ENCODE data around the gene RNF44.
"Not testable (repeated sequence)": the region's sequence is repeated elsewhere in the genome, so short reads cannot be mapped to it uniquely, and the experiment has no call there.

RNF44 gene

DNA sequence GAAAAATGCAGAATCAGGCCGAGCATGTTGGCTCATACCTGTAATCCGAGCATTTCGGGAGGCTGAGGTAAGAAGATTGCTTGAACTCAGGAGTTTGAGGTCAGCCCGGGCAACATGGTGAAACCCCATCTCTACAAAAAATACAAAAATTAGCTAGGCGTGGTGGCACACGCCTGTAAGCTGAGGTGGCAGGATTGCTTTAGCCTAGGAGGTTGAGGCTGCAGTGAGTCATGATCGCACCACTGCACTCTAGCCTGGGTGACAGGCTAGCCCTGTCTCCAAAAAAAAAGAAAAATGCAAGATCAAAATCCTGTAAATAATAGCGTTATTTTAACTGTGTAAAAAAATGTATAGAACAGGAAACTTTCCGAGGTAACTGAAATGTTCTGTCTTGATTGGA, 39.4 kb downstream of the RNF44 start:
- Mint-ChIP-seq H3K36me3 (ENCODE audit: low read depth) (peaks cover 55% of the 10 kb centered on the region), H3K4me1 (ENCODE audit: low read depth) (no peaks in the 10 kb centered on the region), H3K27ac (no peak overlapping the region), H3K9me3 (no peaks in the 10 kb centered on the region), H3K4me3 (no peak overlapping the region), H3K27me3 (no peaks in the 10 kb centered on the region)

DNA sequence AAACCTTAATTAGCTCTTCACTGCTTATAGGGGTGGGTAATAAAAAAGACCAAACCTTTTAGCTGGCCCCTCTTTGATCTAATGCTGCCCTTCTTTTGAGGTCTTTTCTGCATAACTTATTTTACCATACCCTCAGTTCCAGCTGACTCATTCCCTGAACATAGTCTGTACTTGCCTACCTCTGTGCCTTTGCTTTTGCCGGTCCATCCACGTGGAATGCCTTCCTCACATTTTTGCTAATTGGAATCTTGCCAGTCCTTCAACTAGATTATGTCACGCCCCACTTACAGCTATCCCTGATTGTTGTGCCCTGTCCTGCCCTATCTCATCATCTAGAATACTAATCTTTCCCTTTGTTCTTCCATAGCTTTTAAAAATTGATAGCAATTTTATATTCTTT, 44.8 kb downstream of the RNF44 start:
- no peak overlapping the region for H3K27ac Mint-ChIP-seq

DNA sequence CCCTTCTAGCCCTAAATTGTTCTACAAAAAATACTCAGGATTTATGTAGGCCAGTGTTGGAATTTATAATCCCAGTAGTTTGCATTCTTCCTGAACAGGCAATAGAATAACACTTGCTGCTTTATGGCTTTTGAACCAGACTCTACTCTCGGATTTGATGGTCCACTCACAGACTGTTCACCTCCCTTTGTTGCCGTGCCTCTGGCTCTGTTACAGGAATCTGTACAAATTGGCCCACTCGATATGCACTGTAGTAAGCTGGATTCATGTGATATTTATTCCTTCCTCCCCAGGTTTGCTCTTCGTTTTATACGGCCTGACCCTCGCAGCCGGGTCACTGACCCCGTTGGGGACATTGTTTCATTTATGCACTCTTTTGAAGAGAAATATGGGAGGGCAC, 45.3 kb downstream of the RNF44 start:
- Mint-ChIP-seq H3K9me3 (no peaks in the 10 kb centered on the region), H3K4me1 (ENCODE audit: low read depth) (peaks cover 11% of the 10 kb centered on the region), H3K27ac (no peak overlapping the region), H3K36me3 (ENCODE audit: low read depth) (peaks cover 54% of the 10 kb centered on the region), H3K4me3 (no peak overlapping the region), H3K27me3 (no peaks in the 10 kb centered on the region)

More for the DNA sequence above, 44.8 kb downstream of the RNF44 start:
- Mint-ChIP-seq H3K4me1 (ENCODE audit: low read depth) (peaks cover 11% of the 10 kb centered on the region), H3K9me3 (no peaks in the 10 kb centered on the region), H3K36me3 (ENCODE audit: low read depth) (peaks cover 57% of the 10 kb centered on the region), H3K27me3 (no peaks in the 10 kb centered on the region), H3K4me3 (no peak overlapping the region)

DNA sequence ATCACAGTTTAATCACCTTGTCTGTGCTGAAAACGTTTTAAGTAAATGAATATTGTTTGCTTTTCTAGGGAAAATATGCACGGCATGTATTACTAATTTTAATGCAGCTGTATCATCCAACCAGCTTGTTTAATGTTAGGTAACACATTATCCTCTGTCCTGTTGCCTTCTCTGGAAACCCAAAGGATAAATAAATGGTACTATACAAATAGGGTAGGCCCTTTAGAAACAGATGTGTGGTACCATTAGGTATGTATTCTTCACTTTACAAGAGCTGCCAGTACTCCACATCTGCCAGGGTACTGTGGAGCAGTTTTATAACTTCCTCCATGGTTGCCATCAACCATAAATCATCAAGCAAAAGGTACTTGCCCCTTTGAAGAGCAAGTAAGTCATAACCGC, 46.1 kb downstream of the RNF44 start:
- Mint-ChIP-seq H3K4me1 (ENCODE audit: low read depth) (peaks cover 11% of the 10 kb centered on the region), H3K9me3 (no peaks in the 10 kb centered on the region), H3K27ac (no peak overlapping the region), H3K36me3 (ENCODE audit: low read depth) (peaks cover 62% of the 10 kb centered on the region), H3K4me3 (no peak overlapping the region), H3K27me3 (no peaks in the 10 kb centered on the region)

DNA sequence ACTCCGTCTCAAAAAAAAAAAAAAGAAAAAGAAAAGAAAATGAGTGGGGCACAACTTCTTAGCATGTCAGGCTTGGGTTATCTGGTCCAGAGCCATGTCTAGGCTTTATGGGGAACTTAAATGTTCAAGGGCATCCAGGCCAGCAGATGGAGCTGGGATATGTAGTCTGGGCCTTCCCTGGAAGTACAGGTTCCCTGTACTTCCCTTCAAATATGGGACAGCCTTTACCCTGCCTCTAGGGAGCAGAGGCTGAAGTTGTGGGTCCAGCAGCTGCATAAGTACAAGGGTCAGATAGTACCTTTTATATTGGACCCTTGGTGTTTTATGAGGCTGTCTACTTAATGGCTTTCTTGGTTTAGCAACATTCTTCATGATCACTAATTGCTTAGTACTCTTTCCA, 46.9 kb downstream of the RNF44 start:
- Mint-ChIP-seq H3K4me1 (ENCODE audit: low read depth) (peaks cover 11% of the 10 kb centered on the region), H3K36me3 (ENCODE audit: low read depth) (peaks cover 66% of the 10 kb centered on the region), H3K9me3 (no peaks in the 10 kb centered on the region), H3K27me3 (no peaks in the 10 kb centered on the region), H3K27ac (no peak overlapping the region), H3K4me3 (no peak overlapping the region)

DNA sequence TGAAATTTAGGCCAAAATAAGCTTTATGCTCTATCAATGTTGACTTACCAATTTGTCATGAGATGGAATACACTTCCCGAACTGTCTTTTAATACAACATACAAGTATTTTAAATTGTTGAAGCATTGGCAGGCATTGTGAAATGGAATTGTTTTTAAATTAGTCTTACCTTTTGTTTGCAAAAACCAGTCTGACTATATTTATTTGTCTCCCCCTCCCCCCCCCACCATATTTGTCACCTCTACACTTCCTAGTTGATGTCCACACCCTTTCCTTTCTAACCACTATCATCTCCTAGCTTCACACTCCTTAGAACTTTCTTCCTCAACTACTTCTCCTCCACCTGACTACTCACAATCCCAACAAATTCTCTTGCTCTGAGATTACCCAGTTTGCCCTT, 48.1 kb downstream of the RNF44 start:
- no peak overlapping the region for H3K4me3 Mint-ChIP-seq
- H3K36me3 Mint-ChIP-seq (ENCODE audit: low read depth) = peaks cover 66% of the 10 kb centered on the region
- peak overlapping the region; percentile 8 for H3K27ac Mint-ChIP-seq
- no peaks in the 10 kb centered on the region for H3K9me3 Mint-ChIP-seq
- H3K27me3 Mint-ChIP-seq = no peaks in the 10 kb centered on the region
- H3K4me1 Mint-ChIP-seq (ENCODE audit: low read depth) = peaks cover 14% of the 10 kb centered on the region

DNA sequence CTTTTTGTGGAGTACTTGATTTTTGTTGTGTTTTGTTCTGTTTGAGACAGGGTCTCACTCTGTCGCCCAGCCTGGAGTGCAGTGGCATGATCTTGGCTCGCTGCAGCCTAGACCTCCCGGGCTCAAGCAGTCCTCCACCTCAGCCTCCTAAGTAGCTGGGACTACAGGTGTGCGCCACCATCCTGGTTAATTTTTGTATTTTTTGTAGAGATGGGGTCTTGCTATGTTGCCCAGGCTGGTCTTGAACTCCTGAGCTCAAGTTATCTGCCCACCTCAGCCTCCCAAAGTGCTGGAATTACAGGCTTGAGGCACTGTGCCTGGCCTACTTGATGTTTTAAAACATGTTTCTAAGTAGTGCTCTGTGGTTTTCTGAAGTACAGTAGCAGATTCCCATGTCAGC, 50.0 kb downstream of the RNF44 start:
- Mint-ChIP-seq H3K36me3 (ENCODE audit: low read depth) (peaks cover 71% of the 10 kb centered on the region), H3K4me1 (ENCODE audit: low read depth) (peaks cover 23% of the 10 kb centered on the region)
- H3K27ac Mint-ChIP-seq, H3K27me3 Mint-ChIP-seq, H3K9me3 Mint-ChIP-seq, H3K4me3 Mint-ChIP-seq: not testable (repeated sequence)

DNA sequence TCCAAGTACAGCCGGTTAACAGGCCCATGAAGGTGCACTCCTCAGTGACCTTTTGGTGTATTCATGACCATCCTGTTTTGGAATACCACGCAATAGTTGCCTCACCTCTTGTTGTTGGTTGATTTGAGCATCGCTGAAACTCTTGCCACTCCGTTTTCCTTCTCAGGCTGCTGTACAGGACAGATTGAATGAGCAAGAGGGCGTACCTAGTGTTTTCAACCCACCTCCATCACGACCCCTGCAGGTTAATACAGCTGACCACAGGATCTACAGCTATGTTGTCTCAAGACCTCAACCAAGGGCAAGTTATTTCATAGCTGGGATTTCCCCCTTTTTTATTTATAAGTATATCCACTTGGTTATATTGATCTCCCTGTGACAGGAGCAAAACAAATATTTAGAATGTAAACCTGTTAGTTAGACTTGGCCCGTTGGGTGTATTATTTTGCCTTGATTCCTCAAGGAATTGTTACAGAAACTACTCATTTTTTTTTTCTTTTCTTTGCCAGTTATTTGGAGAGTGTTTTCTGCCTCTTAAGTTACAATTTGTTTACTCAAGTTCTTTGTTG, 50.9 kb downstream of the RNF44 start:
- Mint-ChIP-seq H3K36me3 (ENCODE audit: low read depth) (peaks cover 70% of the 10 kb centered on the region), H3K27ac (no peak overlapping the region), H3K4me3 (no peak overlapping the region), H3K27me3 (no peaks in the 10 kb centered on the region), H3K9me3 (no peaks in the 10 kb centered on the region), H3K4me1 (ENCODE audit: low read depth) (peaks cover 29% of the 10 kb centered on the region)

DNA sequence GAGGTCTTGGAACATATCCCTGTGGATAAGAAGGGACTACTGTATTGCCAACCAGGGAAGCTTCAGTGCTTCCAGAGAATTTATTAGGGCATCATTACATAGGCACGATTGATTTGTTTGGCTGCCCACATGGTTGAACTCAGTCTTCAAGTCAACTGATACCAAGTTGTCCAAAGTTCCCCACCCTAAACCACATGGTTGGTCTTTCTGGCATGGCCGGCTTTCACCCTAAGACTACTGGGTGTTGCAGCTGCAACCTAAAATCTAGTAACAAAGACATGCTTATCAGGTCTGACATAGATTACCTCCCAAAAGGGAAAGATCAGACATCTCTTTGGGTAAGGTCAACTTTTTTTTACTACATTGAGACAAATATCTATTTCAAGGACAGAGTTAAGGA, 52.0 kb downstream of the RNF44 start:
- H3K27ac Mint-ChIP-seq = no peak overlapping the region
- H3K4me1 Mint-ChIP-seq (ENCODE audit: low read depth) = peaks cover 29% of the 10 kb centered on the region
- peaks cover 62% of the 10 kb centered on the region for H3K36me3 Mint-ChIP-seq (ENCODE audit: low read depth)
- no peak overlapping the region for H3K4me3 Mint-ChIP-seq
- H3K9me3 Mint-ChIP-seq = no peaks in the 10 kb centered on the region
- no peaks in the 10 kb centered on the region for H3K27me3 Mint-ChIP-seq

DNA sequence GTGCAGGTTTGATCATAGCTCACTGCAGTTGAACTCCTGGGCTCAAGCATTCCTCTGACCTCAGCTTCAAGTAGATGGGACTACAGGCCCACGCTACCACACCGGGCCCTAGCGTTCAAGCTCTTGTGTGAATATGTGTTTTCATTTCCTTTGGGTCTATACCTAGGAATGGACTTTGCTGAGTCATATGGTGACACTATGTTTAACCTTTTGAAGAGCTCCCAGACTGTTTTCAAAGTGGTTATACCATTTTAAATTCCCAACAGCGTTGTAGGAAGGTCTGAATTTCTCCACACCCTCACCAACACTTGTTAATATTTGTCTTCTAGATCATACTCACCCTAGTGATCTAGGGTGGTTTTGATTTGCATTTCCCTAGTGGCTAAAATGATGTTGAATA, 55.5 kb downstream of the RNF44 start:
- peaks cover 53% of the 10 kb centered on the region for H3K36me3 Mint-ChIP-seq (ENCODE audit: low read depth)
- H3K27me3 Mint-ChIP-seq = no peaks in the 10 kb centered on the region
- H3K4me1 Mint-ChIP-seq (ENCODE audit: low read depth) = peaks cover 18% of the 10 kb centered on the region
- peak overlapping the region; percentile 49 for H3K27ac Mint-ChIP-seq
- H3K9me3 Mint-ChIP-seq = no peaks in the 10 kb centered on the region
- H3K4me3 Mint-ChIP-seq = no peak overlapping the region
